ENCODE results near the gene TMPO. TPM values are rescaled to one million over a fixed set of nuclear protein-coding genes. Genes with fewer than 3 reads are reported as not detected.
"Not testable (repeated sequence)": the region's sequence is repeated elsewhere in the genome, so short reads cannot be mapped to it uniquely, and the experiment has no call there.

The TMPO gene
- total RNA-seq, 2 experiments from 2014 or later = 64.1 to 73.3 TPM

DNA sequence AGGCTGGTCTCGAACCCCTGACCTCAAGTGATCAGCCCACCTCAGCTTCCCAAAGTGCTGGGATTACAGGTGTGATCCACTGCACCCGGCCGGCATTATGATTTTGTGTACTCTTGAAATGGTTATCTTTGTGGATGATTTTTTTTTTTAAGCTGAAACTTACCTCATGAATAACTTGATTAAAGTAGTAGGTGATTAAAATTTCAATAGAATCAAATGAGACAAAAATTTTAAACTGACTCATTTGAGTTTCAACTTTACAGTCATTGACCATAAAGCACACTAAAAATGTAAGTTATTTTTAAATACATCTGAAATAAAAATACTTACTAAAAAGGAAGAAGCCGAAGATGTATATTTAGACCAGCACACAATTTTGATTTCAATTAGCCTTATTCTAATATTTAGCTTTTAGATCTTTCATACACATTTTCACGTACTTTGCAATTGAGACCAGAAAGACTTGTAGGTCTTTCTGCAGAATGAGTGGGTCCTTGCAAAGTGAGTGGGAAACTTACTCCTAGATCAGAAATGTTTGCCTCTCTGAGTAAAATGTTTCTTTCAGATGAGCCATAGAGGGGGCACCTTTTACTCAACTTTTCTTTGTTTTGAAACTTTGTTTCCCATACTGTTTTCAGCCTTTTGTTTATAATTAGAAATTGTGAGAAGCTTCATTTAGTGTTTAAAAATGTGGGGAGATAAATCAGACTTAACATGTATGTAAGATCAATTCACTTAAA, 34.2 kb downstream of the TMPO start:
- Histone ChIP-seq H3K4me3 (ENCODE audit: low read length) (no peak overlapping the region), H3K27ac (ENCODE audit: low read depth in 1 of 2, low read length in 2 of 2) (no peak overlapping the region), H3K36me3 (ENCODE audit: insufficient read depth, low read length) (peaks cover 57% of the 10 kb centered on the region), H3K4me1 (ENCODE audit: insufficient read depth, low read length) (no peaks in the 10 kb centered on the region), H3K9me3 (ENCODE audit: control insufficient read depth in 1 of 2, insufficient read depth in 1 of 2, low read length in 2 of 2) (no peaks in the 10 kb centered on the region), H3K27me3 (ENCODE audit: control insufficient read depth in 1 of 2, insufficient read depth in 2 of 2, low read length in 2 of 2) (no peaks in the 10 kb centered on the region)
- H3K9me3 Mint-ChIP-seq = no peaks in the 10 kb centered on the region
- intact Hi-C loops (cut with DNase I, micrococcal nuclease) = no loop called here
- H3K36me3 Mint-ChIP-seq (ENCODE audit: low read depth) = peaks cover 67% of the 10 kb centered on the region
- POLR2A ChIA-PET = no interaction called here
- TF ChIP-seq, protein P1, sequence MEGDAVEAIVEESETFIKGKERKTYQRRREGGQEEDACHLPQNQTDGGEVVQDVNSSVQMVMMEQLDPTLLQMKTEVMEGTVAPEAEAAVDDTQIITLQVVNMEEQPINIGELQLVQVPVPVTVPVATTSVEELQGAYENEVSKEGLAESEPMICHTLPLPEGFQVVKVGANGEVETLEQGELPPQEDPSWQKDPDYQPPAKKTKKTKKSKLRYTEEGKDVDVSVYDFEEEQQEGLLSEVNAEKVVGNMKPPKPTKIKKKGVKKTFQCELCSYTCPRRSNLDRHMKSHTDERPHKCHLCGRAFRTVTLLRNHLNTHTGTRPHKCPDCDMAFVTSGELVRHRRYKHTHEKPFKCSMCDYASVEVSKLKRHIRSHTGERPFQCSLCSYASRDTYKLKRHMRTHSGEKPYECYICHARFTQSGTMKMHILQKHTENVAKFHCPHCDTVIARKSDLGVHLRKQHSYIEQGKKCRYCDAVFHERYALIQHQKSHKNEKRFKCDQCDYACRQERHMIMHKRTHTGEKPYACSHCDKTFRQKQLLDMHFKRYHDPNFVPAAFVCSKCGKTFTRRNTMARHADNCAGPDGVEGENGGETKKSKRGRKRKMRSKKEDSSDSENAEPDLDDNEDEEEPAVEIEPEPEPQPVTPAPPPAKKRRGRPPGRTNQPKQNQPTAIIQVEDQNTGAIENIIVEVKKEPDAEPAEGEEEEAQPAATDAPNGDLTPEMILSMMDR (IDR thresholded peaks at IDR 0.05) = no peak
- ATAC-seq (ENCODE audit: poor library complexity) (no peak), DNase-seq (no peak)
- no peaks in the 10 kb centered on the region for H3K4me1 Mint-ChIP-seq (ENCODE audit: low read depth)
- no peak overlapping the region for H3K4me3 Mint-ChIP-seq
- H3K27ac Mint-ChIP-seq = no peak overlapping the region
- no peaks in the 10 kb centered on the region for H3K27me3 Mint-ChIP-seq
- CTCF ChIA-PET = interaction anchor here (1.1 to 1.2 kb wide), 2 partner anchors 17 kb away, joined by 3 to 4 read pairs; no protein-coding TSS in a partner anchor

DNA sequence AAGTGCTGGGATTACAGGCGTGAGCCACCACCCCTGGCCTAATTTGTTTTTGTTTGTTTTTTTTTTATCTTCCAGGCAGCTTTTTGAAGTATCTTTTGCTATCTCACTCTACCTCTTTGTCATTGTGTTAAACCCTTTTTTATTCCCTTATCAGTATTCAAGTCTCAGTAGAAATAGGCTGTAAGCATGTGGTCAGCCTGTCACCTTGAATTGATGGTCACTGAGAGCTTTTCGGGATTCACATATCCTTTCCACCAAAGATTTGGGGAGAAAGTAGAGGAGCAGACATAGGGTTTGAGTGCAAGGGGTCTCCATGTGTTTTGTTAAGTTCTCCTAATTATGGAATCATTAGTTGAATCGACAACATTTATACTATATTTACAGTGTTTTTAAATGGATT, 36.4 kb downstream of the TMPO start:
- intact Hi-C loops (cut with DNase I, micrococcal nuclease) = no loop called here
- POLR2A ChIA-PET = no interaction called here

DNA sequence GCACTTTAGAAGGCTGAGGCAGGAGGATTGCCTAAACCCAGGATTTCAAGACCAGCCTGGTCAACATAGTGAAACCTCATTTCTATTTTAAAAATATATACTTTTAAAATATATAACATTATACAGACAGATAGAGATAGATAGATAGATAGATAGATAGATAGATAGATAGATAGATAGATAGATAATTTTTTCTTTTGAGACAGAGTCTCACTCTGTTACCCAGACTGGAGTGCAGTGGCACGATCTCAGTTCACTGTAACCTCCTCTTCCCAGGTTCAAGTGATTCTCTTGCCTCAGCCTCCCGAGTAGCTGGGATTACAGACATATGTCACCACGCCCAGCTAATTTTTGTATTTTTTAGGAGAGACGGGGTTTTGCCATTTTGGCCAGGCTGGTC, 42.7 kb downstream of the TMPO start:
- H3K4me3 ChIP-seq (ENCODE audit: low read length); H3K27me3 ChIP-seq (ENCODE audit: control insufficient read depth in 1 of 2, insufficient read depth in 2 of 2, low read length in 2 of 2); intact Hi-C loops (cut with DNase I, micrococcal nuclease); H3K4me1 ChIP-seq (ENCODE audit: insufficient read depth, low read length); H3K27me3 Mint-ChIP-seq; H3K36me3 Mint-ChIP-seq (ENCODE audit: low read depth); DNase-seq; H3K9me3 ChIP-seq (ENCODE audit: control insufficient read depth in 1 of 2, insufficient read depth in 1 of 2, low read length in 2 of 2); H3K9me3 Mint-ChIP-seq; CTCF ChIA-PET; H3K27ac ChIP-seq (ENCODE audit: low read depth in 1 of 2, low read length in 2 of 2); H3K36me3 ChIP-seq (ENCODE audit: insufficient read depth, low read length); POLR2A ChIA-PET; H3K4me1 Mint-ChIP-seq (ENCODE audit: low read depth); ATAC-seq (ENCODE audit: poor library complexity); H3K4me3 Mint-ChIP-seq; H3K27ac Mint-ChIP-seq: not testable (repeated sequence)

More for the DNA sequence above, 36.4 kb downstream of the TMPO start:
- H3K27ac Mint-ChIP-seq = no peak overlapping the region
- DNase-seq (no peak), ATAC-seq (ENCODE audit: poor library complexity) (no peak)
- Histone ChIP-seq H3K4me3 (ENCODE audit: low read length) (no peak overlapping the region), H3K4me1 (ENCODE audit: insufficient read depth, low read length) (no peaks in the 10 kb centered on the region), H3K27me3 (ENCODE audit: control insufficient read depth in 1 of 2, insufficient read depth in 2 of 2, low read length in 2 of 2) (no peaks in the 10 kb centered on the region), H3K9me3 (ENCODE audit: control insufficient read depth in 1 of 2, insufficient read depth in 1 of 2, low read length in 2 of 2) (no peaks in the 10 kb centered on the region), H3K27ac (ENCODE audit: low read depth in 1 of 2, low read length in 2 of 2) (no peak overlapping the region), H3K36me3 (ENCODE audit: insufficient read depth, low read length) (peaks cover 41% of the 10 kb centered on the region)
- H3K9me3 Mint-ChIP-seq = no peaks in the 10 kb centered on the region
- TF ChIP-seq, protein P1 (IDR thresholded peaks at IDR 0.05) = no peak
- CTCF ChIA-PET = interaction anchor here (0.7 to 1.1 kb wide), 2 partner anchors 93 to 102 kb away, joined by 3 to 4 read pairs; partner anchors contain the start of gene IKBIP
- H3K4me1 Mint-ChIP-seq (ENCODE audit: low read depth) = no peaks in the 10 kb centered on the region
- no peaks in the 10 kb centered on the region for H3K27me3 Mint-ChIP-seq
- H3K36me3 Mint-ChIP-seq (ENCODE audit: low read depth) = peaks cover 47% of the 10 kb centered on the region
- no peak overlapping the region for H3K4me3 Mint-ChIP-seq

DNA sequence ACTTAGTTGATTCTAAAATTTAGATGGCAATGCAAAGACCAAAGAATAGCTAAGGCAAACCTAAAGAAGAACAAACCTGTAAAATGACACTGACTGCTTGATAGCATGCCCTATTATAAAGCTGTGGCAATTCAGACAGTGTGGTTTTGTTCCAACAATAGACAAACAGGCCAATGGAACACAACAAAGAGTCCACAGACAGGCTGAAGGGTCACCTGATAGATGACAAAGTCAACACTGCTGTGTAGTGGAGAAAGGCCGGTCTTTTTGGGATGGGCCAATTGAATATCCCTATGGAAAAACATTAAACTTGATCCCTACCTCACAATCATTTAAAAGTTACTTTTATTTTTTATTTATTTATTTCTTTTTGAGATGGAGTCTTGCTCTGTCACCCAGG, 44.3 kb downstream of the TMPO start:
- Histone ChIP-seq H3K4me3 (ENCODE audit: low read length) (no peak overlapping the region), H3K27me3 (ENCODE audit: control insufficient read depth in 1 of 2, insufficient read depth in 2 of 2, low read length in 2 of 2) (no peaks in the 10 kb centered on the region), H3K27ac (ENCODE audit: low read depth in 1 of 2, low read length in 2 of 2) (no peak overlapping the region), H3K9me3 (ENCODE audit: control insufficient read depth in 1 of 2, insufficient read depth in 1 of 2, low read length in 2 of 2) (no peaks in the 10 kb centered on the region), H3K36me3 (ENCODE audit: insufficient read depth, low read length) (no peaks in the 10 kb centered on the region), H3K4me1 (ENCODE audit: insufficient read depth, low read length) (no peaks in the 10 kb centered on the region)
- ChIA-PET CTCF (no interaction called here), POLR2A (no interaction called here)
- ATAC-seq (ENCODE audit: poor library complexity) (no peak), DNase-seq (no peak)
- Mint-ChIP-seq H3K4me1 (ENCODE audit: low read depth) (no peaks in the 10 kb centered on the region), H3K9me3 (no peaks in the 10 kb centered on the region), H3K27me3 (no peaks in the 10 kb centered on the region), H3K27ac (no peak overlapping the region), H3K36me3 (ENCODE audit: low read depth) (no peaks in the 10 kb centered on the region), H3K4me3 (no peak overlapping the region)
- intact Hi-C loops (cut with DNase I, micrococcal nuclease) = loop anchor here in 1 of 2 experiments (10.0 kb wide), 1 partner anchor 435 kb away; no protein-coding TSS in a partner anchor
- TF ChIP-seq, protein P1 (IDR thresholded peaks at IDR 0.05) = no peak
